IPS DF 19.7 (cell line): Measurements from ENCODE around the gene DLGAP1.
A peak's percentile ranks its signal among the peaks of the same experiment; 100 is the strongest.

Experiments used
- DNase-seq: peaks from one replicate; pipeline ENCODE4 v3.0.0-alpha.2; 2013; ENCODE audit warnings: low read depth, low spot score

The DLGAP1 gene

GRCh38 chr18:3775996-3776395 is 679.1 kb downstream of the DLGAP1 start:
- DNase-seq, result no peak

GRCh38 chr18:3773303-3773702 is 681.8 kb downstream of the DLGAP1 start:
- DNase-seq, result no peak

- DNase-seq, result peak; percentile 12
Observed at GRCh38 chr18:3771121-3771971, 683.8 kb downstream of the DLGAP1 start.

GRCh38 chr18:3761266-3761665 is 693.8 kb downstream of the DLGAP1 start:
- no peak for DNase-seq

GRCh38 chr18:3760741-3761140 is 694.4 kb downstream of the DLGAP1 start:
- no peak for DNase-seq

GRCh38 chr18:3759099-3759498 is 696.0 kb downstream of the DLGAP1 start:
- no peak for DNase-seq

GRCh38 chr18:3758531-3758930 is 696.6 kb downstream of the DLGAP1 start:
- no peak for DNase-seq

GRCh38 chr18:3757361-3757760 is 697.7 kb downstream of the DLGAP1 start:
- no peak for DNase-seq

- no peak for DNase-seq
Observed at GRCh38 chr18:3753106-3753505, 702.0 kb downstream of the DLGAP1 start.

- no peak for DNase-seq
Observed at GRCh38 chr18:3748086-3748485, 707.0 kb downstream of the DLGAP1 start.

- no peak for DNase-seq
Observed at GRCh38 chr18:3747176-3747973, 707.7 kb downstream of the DLGAP1 start.

GRCh38 chr18:3742541-3742940 is 712.6 kb downstream of the DLGAP1 start:
- DNase-seq, result no peak

- no peak for DNase-seq
Observed at GRCh38 chr18:3741333-3741732, 713.8 kb downstream of the DLGAP1 start.

GRCh38 chr18:3728704-3729437 is 726.2 kb downstream of the DLGAP1 start:
- no peak for DNase-seq

- no peak for DNase-seq
Observed at GRCh38 chr18:3727274-3727673, 727.8 kb downstream of the DLGAP1 start.

GRCh38 chr18:3726238-3726951 is 728.7 kb downstream of the DLGAP1 start:
- no peak for DNase-seq

- no peak for DNase-seq
Observed at GRCh38 chr18:3725115-3725514, 730.0 kb downstream of the DLGAP1 start.

- no peak for DNase-seq
Observed at GRCh38 chr18:3723554-3723953, 731.6 kb downstream of the DLGAP1 start.

- no peak for DNase-seq
Observed at GRCh38 chr18:3722649-3723433, 732.3 kb downstream of the DLGAP1 start.

GRCh38 chr18:3721771-3722648 is 733.1 kb downstream of the DLGAP1 start:
- no peak for DNase-seq
